Erythroblast (primary cell): Measurements from ENCODE around the gene SKI.

Experiments
- DNase-seq, 2 experiments: peaks; one replicate each; lab custom pipeline; 2025; lab: John Stamatoyannopoulos, UW
- GATA1 ChIP-seq: IDR thresholded peaks from 2 replicates; pipeline ENCODE4 v1.6.1; 2011; ENCODE audit warnings: low read depth, mild to moderate bottlenecking, control low read depth, low read length, moderate library complexity
- POLR2A ChIP-seq: IDR thresholded peaks from 2 replicates; pipeline ENCODE4 v1.6.1; 2011; ENCODE audit warnings: mild to moderate bottlenecking, low read length

The SKI gene

DNA sequence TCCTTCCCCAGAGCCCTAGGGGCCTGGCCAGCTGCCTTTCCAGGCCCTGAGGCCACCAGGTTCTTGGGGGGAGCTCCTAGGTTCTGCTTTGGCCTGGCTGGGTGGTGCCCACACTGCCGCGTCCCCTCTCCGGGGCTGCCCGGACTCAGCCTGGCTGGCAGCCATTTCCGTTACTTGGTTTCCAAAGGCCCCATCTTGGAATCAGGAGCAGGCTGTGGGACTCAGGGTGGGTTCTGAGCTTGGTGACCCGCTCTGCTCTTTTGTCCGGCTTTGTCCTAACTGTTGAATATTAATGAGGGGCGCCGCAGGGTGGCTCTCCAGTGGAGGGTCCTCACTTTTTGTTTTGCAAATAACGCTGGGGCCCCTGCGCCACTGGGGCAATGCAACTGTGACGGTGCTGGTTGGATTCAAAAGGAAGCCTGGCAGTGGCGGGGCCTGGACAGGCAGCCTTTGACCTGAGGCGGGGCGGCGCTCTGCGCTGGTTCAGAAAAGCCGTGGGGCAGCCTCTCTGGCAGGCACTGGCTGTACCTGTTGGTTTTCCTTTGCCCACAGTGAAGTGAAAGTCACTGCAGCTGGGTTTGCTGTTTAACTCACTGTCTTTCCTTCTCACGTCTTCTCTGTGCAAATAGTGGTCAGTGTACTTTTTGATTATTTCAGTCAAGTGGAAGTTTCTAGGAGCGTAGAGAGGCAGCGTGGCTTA lies 20.2 kb downstream of the SKI start:
- TF ChIP-seq POLR2A (no peak), GATA1 (no peak)
- no peak for DNase-seq

DNA sequence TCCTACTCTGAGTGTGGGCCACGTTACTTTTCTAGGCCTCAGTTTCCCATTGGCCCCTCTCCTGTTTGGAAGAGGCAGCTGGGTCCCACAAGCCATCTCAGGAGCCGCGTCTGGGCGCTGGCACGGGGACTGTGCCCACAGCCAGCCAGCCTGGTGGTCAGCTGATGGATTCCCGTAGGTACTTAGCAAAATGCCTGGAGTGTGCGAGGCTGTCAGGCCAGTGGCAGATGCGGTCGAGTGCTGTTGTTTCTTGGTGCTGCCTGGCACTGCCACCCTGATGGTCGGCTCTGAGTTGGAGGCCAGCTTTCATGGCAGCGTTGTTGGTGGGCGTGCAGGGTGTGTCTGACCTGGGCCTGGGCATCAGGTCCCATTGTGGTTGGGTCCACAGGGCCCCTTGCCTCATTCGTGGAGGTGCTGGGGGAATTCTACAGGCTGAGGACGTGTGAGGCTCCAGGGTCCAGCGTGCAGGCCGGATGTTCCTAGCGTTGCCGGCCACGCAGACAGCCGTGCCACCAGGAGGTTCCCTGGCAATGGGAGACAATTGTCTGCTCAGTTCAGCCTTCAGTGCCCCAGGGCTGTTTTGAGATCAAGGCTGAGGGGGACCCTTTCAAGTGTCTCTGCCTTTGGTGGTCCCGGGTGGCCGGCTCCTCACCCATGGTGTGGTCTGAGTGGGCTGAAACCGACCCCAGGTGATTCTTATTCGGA lies 20.9 kb downstream of the SKI start:
- DNase-seq, result no peak
- TF ChIP-seq POLR2A, result no peak
- no peak for TF ChIP-seq GATA1

DNA sequence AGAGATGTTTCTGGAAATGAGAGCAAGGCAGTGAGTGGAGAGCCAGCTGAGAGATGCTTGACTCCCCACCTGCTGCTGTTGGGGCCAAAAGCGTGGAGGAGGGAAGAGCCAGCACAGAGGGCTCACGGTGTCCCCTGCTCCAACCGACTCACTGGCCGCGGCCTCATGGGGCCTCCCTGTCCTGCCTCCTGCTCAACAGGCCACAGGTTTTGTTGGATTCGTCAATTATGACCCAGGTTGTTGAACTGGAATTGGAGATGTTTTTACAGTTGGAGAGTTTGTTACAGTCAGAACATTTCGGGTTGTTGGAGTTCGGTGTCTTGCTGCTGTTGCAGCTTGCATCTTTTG lies 21.4 kb downstream of the SKI start:
- TF ChIP-seq POLR2A (no peak), GATA1 (no peak)
- no peak for DNase-seq

DNA sequence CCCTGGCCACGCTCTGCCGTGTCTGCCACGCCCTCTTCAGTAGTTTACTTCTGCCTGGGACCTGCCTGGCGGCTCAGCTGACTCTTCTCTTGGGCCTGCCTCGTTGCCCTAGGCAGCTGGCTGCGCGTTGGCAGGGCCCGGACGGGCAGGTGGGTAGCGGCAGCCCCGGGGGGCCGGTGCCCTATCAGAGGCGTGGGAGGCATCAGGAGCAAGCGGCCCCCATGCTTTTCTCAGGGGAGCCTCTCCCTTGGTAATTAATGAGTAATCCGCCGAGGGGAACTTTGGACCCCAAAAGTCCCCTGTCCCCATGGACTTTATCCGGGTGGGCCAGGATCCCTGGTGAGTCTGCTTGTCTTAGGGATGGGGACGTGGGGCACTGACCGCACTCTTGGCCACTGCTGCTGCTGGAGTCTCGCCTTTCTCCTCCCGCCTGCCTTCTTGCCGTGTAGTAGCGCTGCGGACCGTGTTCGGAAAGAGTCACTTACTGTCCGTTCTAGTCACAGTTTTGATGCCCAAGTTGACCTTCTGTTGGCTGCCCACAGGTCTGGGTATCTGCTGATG lies 22.7 kb downstream of the SKI start:
- DNase-seq, result no peak
- no peak for TF ChIP-seq POLR2A
- TF ChIP-seq GATA1, result no peak

DNA sequence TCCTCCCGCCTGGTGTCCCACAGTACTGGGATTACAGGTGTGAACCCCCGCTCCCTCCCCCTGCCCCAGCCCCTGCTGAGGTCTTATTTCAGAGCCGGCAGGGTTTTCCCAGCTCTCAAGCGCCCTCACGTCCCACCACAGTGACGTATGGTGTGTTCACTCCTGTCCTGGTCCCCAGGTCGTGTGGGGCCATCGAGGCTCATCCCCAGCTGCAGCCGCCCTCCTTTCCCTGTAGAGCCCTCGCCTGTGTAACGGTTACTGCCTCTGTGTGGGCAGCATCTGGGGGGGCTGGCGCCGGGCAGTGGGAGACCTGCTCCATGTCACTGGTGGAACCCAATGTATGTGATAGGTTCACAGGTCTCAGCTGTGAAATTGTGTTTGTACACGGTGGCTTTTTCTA lies 23.2 kb downstream of the SKI start:
- TF ChIP-seq GATA1 (no peak), POLR2A (no peak)
- no peak for DNase-seq

DNA sequence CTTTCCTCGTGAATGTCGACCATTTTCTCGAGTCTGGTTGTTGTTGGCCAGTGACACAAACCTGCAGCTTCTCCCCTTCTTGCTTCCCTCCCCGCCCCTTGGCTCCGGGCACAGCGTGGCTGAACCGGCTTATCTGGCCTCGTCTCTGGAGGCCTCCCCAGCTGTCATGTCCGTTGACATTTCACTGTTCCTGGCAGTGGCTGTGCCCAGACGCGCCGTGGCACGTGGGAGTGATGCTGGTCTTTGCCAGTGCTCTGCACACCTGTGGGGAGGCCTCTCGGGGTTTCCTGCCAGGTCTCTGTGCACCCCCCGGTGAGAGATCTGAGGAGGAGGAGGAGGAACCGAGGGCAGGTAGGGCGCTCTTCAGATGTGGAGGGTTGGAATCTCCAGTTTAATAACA lies 23.7 kb downstream of the SKI start:
- TF ChIP-seq GATA1 (no peak), POLR2A (no peak)
- DNase-seq, result no peak

DNA sequence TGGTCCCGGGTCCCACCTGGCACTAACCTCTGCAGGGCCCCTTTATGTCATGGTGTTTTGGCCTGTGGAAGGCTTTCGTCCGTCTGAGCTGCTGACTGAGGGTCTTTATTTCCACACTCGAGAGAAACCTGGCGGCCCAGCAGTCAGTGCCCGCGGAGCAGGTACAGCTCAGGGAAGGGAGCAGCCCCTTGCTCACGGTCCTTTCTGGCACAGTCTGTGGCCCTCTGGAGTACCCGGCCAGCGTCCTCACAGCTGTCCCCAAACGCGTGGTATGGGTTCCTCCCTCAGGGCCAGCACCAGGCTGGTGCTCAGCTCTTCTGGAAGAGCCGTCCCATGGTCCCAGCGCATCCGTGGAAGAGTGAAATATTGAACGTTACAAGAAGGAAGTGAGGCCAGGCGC lies 24.3 kb downstream of the SKI start:
- DNase-seq, result no peak
- TF ChIP-seq POLR2A (no peak), GATA1 (no peak)

DNA sequence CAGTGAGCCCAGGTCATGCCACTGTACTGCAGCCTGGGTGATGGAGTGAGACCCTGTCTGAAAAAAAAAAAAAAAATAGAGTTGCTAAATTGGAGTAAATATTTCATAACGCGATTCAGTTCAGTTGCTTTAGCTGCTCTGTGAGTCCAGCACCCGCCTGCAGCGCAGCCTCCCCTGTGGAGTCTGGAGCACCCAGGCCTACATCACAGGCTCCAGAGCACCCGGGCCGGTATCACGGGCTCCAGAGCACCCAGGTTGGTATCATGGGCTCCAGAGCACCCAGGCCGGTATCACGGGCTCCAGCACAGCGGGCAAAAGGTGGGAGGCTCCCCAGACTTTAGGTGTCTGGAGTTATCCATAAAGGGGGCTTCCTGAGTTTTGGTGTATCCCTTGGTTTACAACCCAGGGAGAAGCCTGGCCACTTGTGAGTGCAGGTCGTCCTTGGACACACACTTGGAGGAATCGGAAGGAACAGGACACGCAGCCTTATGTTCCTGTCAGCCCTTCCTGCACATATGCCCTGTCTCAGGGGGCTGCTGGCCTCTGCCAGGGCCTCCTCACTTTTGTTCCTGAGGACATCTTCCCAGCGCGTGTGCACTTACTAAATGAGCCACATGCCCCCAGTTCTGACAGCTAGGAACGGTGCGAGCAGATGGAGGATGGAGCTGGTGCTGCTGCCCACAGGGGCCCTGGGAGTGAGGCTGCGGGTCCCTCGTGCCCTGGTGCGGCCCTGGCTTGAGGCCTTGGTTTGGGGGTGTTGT lies 25.1 kb downstream of the SKI start:
- no peak for DNase-seq
- no peak for TF ChIP-seq POLR2A
- no peak for TF ChIP-seq GATA1

DNA sequence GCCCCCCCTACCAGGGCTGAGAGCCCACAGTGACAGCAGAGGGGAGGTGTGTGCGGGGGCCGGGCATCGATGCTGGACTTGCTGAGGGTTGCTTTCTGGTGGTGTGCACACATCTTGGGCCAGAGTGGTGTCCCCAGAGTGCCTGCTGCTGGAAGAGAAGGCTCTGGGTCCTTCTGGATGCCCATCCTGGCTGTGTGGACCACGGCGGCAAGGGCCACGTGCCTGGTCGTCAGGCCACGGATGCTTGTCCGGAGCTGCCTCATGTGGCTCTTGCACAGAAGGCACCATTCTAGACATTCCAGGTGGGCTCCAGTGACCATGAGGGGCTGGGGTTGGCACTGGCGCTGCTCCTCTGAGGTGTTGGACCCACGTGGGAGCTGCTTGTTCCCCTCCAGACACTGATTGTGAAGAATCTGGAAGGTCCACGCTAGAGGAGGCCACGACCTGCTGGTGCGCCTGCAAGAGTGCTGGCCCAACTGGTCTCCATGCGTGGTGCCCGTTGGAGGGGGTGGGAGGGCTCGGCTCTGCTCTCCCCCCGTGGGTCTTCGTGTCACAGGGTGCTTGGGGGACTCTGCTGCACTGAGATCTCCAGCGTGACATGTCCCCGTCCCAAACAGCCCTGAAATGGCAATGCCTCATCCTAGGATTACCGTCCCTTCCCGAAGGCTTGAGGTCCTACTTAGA lies 25.8 kb downstream of the SKI start:
- DNase-seq, result no peak
- TF ChIP-seq POLR2A, result no peak
- TF ChIP-seq GATA1, result no peak

DNA sequence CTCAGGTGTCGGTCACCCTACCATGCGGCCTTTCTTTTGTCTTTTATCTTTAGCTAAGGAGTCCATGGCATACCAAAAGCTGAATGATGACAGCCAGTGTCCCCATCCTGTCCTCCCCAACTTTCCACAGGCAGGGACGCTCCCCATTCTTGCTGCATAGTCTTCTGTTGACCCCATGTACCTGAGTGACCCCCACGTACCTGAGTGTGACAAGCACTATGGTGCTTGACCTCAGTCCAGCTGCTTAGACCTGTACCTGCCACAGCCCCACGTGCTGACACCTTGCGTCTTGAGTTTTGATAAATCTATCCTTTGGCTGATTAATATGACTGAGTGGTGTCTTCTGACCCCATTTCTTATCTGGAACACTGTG lies 26.9 kb downstream of the SKI start:
- TF ChIP-seq GATA1 (no peak), POLR2A (no peak)
- DNase-seq, result no peak

DNA sequence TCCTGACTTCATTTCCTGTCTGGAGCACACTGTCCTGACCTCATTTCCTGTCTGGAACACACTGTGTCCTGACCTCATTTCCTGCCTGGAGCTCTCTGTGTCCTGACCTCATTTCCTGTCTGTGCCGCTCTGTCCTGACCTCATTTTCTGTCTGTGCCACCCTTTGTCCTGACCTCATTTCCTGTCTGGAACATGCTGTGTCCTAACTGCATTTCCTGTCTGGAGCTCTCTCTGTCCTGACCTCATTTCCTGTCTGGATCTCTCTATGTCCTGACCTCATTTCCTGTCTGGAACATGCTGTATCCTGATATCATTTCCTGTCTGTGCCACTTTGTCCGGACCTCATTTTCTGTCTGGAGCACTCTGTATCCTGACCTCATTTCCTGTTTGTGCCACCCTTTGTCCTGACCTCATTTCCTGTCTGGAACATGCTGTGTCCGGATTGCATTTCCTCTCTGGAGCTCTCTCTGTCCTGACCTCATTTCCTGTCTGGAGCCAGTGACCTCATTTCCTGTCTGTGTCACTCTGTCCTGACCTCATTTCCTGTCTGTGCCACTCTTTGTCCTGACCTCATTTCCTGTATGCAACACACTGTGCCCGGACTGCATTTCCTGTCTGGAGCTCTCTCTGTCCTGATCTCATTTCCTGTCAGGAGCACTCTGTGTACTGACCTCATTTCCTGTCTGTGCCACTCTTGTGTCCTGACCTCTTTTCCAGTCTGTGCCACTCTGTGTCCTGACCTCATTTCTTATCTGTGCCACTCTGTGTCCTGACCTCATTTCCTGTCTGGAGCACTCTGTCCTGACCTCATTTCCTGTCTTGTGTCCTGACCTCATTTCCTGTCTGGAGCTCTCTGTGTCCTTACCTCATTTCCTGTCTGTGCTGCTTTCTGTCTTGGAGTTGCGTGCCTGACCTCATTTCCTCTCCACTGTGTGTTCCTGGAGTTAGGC lies 27.6 kb downstream of the SKI start:
- DNase-seq, result peak; percentile 60 to 76
- TF ChIP-seq GATA1 (no peak), POLR2A (no peak)

DNA sequence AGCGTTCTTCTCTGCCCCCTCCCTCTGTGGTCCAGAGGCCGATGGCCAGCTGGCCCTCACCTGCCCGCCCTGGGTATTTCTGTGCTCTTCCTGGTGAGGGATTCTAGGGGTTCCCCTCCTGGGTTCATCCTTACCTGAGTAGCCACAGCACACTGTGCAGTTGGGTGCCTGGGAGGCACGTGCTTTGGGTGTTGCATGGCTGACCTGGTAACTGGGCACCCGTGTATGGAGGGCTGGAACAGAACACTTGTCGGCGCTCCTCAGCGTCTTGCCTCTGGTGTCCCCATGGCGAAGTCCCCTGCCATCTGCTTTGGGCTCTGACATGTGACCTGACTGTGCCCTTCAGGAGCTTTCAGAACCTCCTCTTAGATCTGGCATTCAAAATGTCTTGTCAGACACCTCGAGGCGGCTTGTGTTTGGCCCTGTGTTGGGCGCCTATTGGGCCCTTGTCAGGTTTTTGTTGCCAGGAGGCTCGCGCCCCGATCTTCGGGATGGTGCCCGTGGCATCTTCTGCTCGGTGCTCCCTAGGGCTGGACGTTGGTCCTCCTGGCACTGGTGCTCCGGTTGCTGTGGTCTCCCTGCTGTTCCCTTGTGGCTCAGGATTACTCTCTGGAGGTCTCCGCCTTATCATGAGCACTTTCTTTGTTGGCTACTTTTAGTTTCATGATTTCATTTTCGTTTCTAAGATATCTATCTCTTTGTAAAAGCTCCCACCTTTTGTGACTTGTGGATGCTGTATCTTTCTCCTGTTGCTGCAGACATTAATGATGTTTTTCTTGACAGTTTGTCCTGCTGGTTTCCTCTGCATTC lies 28.5 kb downstream of the SKI start:
- no peak for DNase-seq
- TF ChIP-seq POLR2A (no peak), GATA1 (no peak)
